ENCODE measurements around the gene ZBTB47.

The ZBTB47 gene

DNA sequence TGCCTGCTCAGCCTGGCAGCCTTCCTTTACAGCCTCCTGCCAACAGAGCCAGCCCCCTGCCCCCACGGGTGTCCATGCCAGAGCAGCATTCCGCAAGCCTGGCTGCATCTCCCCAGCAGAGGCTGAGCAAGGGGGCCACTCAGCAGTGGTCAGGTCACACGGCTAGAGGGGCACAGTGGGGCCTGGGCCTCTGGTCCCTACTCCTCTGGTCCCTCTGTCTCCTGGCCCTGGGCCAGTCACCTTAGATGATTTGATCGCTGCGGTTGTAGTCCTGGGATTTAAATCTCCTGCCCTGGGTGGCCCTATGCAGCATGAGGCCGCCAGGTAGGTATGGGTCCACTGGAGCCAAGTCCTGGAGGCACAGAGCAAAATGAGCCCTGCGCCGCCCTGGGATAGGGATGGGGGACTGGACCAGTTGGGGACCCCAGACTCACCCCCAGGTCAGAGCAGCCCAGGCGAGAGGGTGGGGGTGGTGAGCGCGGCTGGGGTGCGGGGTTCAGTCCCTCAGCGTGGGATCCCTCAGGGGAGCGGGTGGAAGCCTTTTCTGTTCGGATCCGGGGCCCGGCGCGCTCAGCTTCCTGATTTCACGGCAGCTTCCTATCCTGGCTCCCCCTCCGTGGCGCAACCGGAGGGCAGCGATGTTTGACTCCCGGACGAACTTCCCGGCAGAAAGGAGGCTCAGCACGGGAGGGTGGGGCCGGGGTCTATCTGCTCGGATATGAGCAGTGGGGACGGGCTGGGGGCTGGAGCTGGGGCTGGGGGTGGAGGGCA, at the start of gene ZBTB47:
TSS of gene ZBTB47 (plus strand) at position 138 of the 771 bp plus-strand sequence. CDS start 4,659 bp downstream, outside the sequence.
- DNase-seq (ENCODE audit: low spot score) = peak; percentile 57

DNA sequence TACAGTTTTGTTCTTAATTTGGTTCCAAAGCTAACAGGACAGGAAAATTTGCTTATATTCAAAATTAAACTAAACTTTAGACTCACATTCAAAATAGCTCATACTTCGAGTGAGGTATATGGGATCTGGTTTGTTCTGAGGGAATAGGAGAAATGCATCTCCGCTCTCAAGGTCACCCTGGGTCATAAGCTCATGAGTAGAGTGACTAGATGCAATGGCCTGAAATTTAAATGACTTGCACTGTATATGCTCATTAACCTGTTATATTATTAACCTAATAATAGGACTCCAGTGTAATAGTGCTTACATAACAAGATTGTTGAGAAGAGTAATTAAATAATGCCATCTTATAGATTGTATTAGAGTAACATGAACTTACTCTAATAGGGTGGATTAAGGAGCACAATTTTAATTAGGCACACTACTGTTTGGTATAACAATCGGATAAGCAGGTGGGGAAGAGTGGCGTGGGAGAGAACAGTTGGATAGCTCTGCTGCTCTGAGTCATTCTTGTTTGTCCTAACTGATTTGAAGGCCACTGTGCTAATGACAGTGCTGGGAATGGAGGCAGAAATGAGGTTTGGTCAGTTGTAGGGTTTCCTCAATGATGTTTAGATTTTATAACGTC, 47.8 kb upstream of the ZBTB47 start:
- no peak for DNase-seq (ENCODE audit: low spot score)

DNA sequence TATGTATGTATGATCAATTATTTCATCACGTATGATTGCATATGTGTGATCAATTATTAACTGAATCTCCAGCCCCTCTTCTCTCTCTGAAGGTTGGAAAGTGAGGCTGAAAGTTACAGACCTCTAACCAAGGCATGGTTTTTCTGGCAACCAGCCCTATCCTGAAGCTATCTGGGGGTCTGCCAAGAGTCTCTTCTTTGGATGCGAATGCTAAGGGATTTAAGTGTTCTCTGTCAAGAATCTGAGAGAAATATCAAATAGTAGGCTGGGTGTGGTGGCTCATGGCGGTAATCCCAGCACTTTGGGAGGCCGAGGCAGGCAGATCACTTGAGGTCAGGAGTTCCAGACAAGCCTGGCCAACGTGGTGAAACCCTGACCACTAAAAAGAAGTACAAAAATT, 44.9 kb upstream of the ZBTB47 start:
- no peak for DNase-seq (ENCODE audit: low spot score)

GRCh38 chr3:42610976-42611375, 42.5 kb upstream of the ZBTB47 start:
- DNase-seq (ENCODE audit: low spot score) = no peak

- DNase-seq (ENCODE audit: low spot score) = no peak
These were observed 41.3 kb upstream of the ZBTB47 start for GRCh38 chr3:42612217-42612616.

DNA sequence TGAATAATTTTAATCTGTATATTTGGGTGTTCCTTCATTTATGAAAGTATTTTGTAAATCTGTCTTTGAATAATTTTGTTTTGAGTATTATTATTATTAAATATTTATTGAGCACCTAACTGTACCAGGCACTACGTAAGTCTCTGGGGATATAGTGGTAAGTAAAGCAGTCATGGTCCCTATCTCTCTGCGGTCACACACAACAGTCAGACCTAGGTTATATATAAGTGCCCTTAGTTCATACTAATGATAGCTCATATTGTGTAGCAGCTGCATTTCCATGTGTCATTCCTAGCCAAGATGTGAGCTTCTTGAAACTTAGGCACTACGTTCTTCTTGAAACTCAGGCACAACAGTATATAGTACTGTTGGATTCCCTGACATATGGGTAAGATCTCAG, 40.6 kb upstream of the ZBTB47 start:
- DNase-seq (ENCODE audit: low spot score) = no peak

DNA sequence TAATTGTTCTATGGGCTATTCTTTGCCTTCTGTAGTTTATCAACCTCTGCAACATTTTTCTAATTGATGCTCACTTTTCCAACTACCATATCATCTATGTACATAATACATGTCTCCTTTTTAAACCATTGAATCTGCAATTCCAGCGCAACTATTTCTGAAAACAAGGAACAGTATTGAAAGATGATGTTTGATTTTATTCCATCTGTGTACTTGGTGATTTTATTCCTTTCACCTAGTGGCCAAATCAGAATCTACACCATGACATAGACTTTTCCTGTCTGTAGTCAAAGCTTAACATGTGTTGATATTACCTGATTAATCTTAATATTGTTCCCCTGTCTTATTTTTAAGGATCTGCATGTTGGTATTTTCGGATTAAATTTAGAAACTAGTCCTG, 40.0 kb upstream of the ZBTB47 start:
- no peak for DNase-seq (ENCODE audit: low spot score)

DNA sequence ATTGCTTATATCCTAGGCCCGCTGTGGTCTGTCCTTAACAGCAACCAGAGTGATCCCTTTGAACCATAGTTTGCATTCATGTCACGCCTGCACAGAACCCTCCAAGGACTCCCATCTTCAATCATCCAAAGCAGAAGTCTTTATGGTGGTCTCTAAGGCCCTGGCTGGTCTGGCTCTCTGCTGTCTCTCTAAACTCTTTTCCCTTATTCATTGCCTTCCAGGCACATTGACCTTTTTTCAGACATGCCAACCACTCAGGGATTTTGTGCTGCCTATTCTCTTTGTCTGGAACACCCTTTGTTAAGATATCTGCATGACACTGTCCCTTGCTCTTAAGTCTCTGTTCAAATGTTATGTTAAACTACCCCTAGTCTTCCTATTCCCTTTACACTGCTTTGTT, 21.9 kb upstream of the ZBTB47 start:
- no peak for DNase-seq (ENCODE audit: low spot score)

GRCh38 chr3:42632146-42632545, 21.4 kb upstream of the ZBTB47 start:
- no peak for DNase-seq (ENCODE audit: low spot score)

- DNase-seq (ENCODE audit: low spot score) = no peak
These were observed 20.0 kb upstream of the ZBTB47 start for GRCh38 chr3:42633544-42633943.

DNA sequence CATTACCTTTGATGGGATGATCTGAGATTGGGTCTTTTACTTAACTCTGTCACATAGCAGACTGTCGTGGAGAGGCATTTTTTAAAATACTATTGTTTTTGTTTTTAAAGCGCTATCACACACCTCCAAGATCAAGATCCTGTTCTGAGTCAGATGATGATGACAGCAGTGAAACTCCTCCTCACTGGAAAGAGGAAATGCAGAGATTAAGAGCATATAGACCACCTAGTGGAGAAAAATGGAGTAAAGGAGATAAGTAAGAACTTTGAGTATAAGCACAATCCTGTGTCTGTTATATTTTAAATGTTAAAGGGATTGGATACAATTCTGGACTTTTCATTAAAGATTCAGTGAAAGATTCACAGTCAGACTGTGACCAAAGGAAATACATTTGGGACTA, 18.4 kb upstream of the ZBTB47 start:
- no peak for DNase-seq (ENCODE audit: low spot score)

DNA sequence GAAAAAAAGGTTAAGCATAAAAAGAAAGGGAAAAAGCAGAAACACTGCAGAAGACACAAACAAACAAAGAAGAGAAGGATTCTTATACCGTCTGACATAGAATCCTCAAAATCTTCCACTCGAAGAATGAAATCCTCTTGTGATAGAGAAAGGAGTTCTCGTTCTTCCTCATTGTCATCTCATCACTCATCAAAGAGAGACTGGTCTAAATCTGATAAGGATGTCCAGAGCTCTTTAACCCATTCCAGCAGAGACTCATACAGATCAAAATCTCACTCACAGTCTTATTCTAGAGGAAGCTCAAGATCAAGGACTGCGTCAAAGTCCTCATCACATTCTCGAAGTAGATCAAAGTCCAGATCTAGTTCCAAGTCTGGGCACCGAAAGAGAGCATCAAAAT, 16.5 kb upstream of the ZBTB47 start:
- DNase-seq (ENCODE audit: low spot score) = no peak

GRCh38 chr3:42638339-42638842, 15.1 kb upstream of the ZBTB47 start:
- DNase-seq (ENCODE audit: low spot score) = no peak

DNA sequence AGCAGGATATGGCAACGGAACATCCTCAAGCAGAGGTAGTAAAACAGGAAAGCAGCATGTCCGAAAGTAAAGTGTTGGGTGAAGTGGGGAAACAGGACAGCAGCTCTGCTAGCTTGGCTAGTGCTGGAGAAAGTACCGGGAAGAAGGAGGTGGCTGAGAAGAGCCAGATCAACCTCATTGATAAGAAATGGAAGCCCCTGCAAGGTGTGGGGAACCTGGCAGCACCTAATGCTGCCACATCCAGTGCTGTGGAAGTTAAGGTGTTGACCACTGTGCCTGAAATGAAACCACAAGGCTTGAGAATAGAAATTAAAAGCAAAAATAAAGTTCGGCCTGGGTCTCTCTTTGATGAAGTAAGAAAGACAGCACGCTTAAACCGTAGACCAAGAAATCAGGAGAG, 14.3 kb upstream of the ZBTB47 start:
- no peak for DNase-seq (ENCODE audit: low spot score)

GRCh38 chr3:42640129-42640528, 13.4 kb upstream of the ZBTB47 start:
- DNase-seq (ENCODE audit: low spot score) = no peak

GRCh38 chr3:42640771-42641370, 12.6 kb upstream of the ZBTB47 start:
- DNase-seq (ENCODE audit: low spot score) = no peak

GRCh38 chr3:42647821-42648459, 5.6 kb upstream of the ZBTB47 start:
- no peak for DNase-seq (ENCODE audit: low spot score)

- no peak for DNase-seq (ENCODE audit: low spot score)
These were observed 4.5 kb upstream of the ZBTB47 start for GRCh38 chr3:42649006-42649405.

GRCh38 chr3:42649783-42650182, 3.7 kb upstream of the ZBTB47 start:
- no peak for DNase-seq (ENCODE audit: low spot score)

DNA sequence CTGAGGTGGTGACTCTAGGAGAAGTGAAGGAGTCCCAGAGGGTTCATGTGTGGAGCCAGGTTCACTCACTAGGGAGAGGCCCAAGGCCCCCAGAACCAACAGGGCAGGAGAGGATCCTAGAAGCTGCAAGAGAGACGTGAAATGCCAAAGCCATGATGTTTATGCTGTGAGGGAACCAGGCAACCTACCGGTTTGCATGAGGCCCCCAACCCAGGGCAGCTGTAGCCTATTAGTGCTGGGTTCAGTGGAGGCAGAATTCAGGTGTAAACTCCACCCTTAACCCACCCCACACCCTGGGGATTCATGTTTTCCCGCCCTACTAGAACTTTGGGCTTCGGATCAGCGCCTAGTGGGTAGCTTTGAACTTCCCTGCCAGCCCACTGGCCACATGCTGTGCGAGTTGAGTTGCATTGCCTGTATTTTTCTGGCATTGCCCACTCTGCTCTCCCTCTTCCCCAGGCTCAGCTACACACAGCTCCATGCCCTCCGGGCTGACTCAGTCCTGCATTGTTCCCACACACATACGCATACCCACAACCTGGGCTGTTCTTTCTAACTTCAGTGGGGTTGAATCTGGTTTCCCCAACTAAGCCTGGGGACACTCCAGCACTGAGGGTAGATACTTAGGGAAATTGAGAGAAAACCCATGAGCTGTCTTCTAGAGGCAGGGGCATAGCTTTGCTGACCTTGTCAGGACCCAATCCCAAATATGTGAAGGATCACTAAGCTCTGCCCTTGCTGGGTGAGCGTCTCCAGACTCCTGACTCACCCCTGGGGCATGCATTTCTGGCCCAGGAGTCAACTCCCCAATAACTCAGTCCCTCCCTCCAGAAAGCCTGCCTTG, 2.0 kb upstream of the ZBTB47 start:
- peak; percentile 80 for DNase-seq (ENCODE audit: low spot score)

- peak; percentile 12 for DNase-seq (ENCODE audit: low spot score)
These were observed 1.3 kb upstream of the ZBTB47 start for GRCh38 chr3:42652251-42652610.
